ENCODE data around the gene HAPLN3. TPM values are rescaled to one million over a fixed set of nuclear protein-coding genes. Genes with fewer than 3 reads are reported as not detected.
A peak's percentile ranks its signal among the peaks of the same experiment; 100 is the strongest.

Gene HAPLN3
- total and polyA plus RNA-seq, 2 experiments from 2014 or later, result 4.2 to 6.6 TPM

DNA sequence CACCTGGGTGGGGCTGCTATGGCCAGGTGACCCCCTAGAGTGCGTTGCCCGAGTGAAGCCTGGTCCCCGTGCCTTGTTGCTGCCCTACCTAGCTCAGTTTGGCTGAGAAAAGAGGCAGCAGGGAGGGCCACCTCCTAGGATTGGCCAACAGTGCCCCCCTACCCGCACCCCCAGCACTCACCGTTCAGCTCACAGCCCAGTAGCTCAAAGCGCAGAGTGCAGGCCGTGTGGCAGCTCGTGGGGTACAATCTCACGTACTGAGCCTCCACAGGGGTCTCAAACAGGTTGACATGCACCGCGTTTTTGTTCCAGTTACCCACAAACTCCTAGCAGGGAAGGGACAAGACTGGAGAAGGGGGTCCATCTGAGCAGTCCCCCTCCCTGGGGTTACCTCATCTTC lies 10.2 kb upstream of the HAPLN3 start:
- Histone ChIP-seq H3K4me3 (no peak overlapping the region), H4K20me1 (ENCODE audit: insufficient read depth, poor library complexity, severe bottlenecking) (peaks cover 2% of the 10 kb centered on the region), H3K4me2 (no peak overlapping the region), H3K36me3 (replicated peaks; ENCODE audit: insufficient read depth, low read depth) (no peaks in the 10 kb centered on the region), H3K9me3 (ENCODE audit: low read depth) (no peaks in the 10 kb centered on the region), H3K27ac (peak overlapping the region; percentile 35), H2AFZ (no peak overlapping the region), H3K27me3 (no peaks in the 10 kb centered on the region), H3K9me2 (replicated peaks; ENCODE audit: insufficient read depth) (no peaks in the 10 kb centered on the region), H3K4me1 (ENCODE audit: insufficient read depth) (peaks cover 7% of the 10 kb centered on the region), H3K79me2 (peaks cover 27% of the 10 kb centered on the region)
- no peak for DNase-seq (ENCODE audit: low spot score)
- 89% methylated on average over 11 of the region's 11 CpGs for WGBS (ENCODE audit: low lambda C conversion rate, missing lambda C conversion rate)
- TF ChIP-seq EZH2phosphoT487 (IDR thresholded peaks at IDR 0.05; ENCODE audit: low read depth, severe bottlenecking, unreplicated experiment), result no peak

GRCh38 chr15:88904624-88905327 lies 9.4 kb upstream of the HAPLN3 start:
- Histone ChIP-seq H3K27me3 (no peaks in the 10 kb centered on the region), H3K36me3 (replicated peaks; ENCODE audit: insufficient read depth, low read depth) (no peaks in the 10 kb centered on the region), H3K27ac (peak overlapping the region; percentile 31)

DNA sequence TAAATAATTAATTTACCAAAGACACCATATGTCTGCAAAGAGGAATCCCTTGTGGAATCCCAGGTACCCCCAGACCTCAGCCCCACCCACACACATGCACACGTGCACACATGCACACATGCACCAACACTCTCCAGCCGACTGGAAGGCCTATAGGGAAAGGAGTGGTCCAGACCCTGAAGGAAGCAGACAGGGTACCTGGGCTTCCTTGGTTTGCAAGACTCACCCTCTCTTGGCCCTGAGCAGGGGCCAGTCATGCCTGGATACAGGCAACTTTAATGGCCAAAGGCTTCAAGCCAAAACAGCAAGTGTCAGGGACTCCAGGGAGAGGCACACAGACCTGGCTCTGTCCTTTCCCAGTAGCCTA lies 8.9 kb upstream of the HAPLN3 start:
- Histone ChIP-seq H3K4me3 (no peak overlapping the region), H4K20me1 (ENCODE audit: insufficient read depth, poor library complexity, severe bottlenecking) (no peaks in the 10 kb centered on the region), H3K9me3 (ENCODE audit: low read depth) (no peaks in the 10 kb centered on the region), H3K4me1 (ENCODE audit: insufficient read depth) (no peaks in the 10 kb centered on the region), H2AFZ (no peak overlapping the region), H3K79me2 (peaks cover 14% of the 10 kb centered on the region), H3K9me2 (replicated peaks; ENCODE audit: insufficient read depth) (no peaks in the 10 kb centered on the region), H3K27me3 (no peaks in the 10 kb centered on the region), H3K27ac (no peak overlapping the region), H3K4me2 (no peak overlapping the region), H3K36me3 (replicated peaks; ENCODE audit: insufficient read depth, low read depth) (no peaks in the 10 kb centered on the region)
- DNase-seq (ENCODE audit: low spot score), result no peak
- WGBS (ENCODE audit: low lambda C conversion rate, missing lambda C conversion rate), result 88% methylated on average over 2 of the region's 2 CpGs
- TF ChIP-seq, protein P1, sequence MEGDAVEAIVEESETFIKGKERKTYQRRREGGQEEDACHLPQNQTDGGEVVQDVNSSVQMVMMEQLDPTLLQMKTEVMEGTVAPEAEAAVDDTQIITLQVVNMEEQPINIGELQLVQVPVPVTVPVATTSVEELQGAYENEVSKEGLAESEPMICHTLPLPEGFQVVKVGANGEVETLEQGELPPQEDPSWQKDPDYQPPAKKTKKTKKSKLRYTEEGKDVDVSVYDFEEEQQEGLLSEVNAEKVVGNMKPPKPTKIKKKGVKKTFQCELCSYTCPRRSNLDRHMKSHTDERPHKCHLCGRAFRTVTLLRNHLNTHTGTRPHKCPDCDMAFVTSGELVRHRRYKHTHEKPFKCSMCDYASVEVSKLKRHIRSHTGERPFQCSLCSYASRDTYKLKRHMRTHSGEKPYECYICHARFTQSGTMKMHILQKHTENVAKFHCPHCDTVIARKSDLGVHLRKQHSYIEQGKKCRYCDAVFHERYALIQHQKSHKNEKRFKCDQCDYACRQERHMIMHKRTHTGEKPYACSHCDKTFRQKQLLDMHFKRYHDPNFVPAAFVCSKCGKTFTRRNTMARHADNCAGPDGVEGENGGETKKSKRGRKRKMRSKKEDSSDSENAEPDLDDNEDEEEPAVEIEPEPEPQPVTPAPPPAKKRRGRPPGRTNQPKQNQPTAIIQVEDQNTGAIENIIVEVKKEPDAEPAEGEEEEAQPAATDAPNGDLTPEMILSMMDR (IDR thresholded peaks at IDR 0.05; ENCODE audit: poor library complexity), result no peak
- TF ChIP-seq EZH2phosphoT487 (IDR thresholded peaks at IDR 0.05; ENCODE audit: low read depth, severe bottlenecking, unreplicated experiment), result no peak

More at GRCh38 chr15:88904624-88905327, 9.4 kb upstream of the HAPLN3 start:
- 25% methylated on average over 10 of the region's 10 CpGs for WGBS (ENCODE audit: low lambda C conversion rate, missing lambda C conversion rate)
- peak; percentile 90 for DNase-seq (ENCODE audit: low spot score)
- no peaks in the 10 kb centered on the region for H3K9me3 ChIP-seq (ENCODE audit: low read depth)
- no peak for TF ChIP-seq EZH2 (IDR thresholded peaks at IDR 0.05; ENCODE audit: borderline replicate concordance)
- TF ChIP-seq, protein P1 (IDR thresholded peaks at IDR 0.05; ENCODE audit: poor library complexity), result peak; percentile 97
- no peak overlapping the region for H3K4me3 ChIP-seq
- peaks cover 1% of the 10 kb centered on the region for H4K20me1 ChIP-seq (ENCODE audit: insufficient read depth, poor library complexity, severe bottlenecking)
- H3K79me2 ChIP-seq, result peaks cover 19% of the 10 kb centered on the region
- H2AFZ ChIP-seq, result no peak overlapping the region
- no peaks in the 10 kb centered on the region for H3K9me2 ChIP-seq (replicated peaks; ENCODE audit: insufficient read depth)
- peak overlapping the region; percentile 35 for H3K4me2 ChIP-seq
- H3K4me1 ChIP-seq (ENCODE audit: insufficient read depth), result no peaks in the 10 kb centered on the region

DNA sequence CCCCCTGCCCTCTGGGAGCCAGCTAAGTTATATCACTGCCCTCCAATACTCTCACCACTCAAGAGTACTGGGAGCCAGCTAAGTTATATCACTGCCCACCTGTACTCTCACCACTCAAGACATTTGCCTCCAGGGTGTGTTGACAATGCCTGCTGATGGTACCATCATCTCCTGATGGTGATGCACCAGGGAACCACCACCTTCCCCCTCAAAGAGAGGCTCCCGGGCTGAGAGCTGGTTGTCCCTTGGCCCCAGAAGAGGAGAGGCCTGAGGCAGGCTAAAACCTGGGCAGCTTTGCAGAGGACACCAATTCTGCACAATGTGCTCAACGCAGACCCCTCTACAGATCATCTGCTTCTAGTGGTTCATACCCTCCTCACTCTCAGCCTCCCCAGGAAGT lies 7.5 kb upstream of the HAPLN3 start:
- TF ChIP-seq EZH2 (IDR thresholded peaks at IDR 0.05; ENCODE audit: borderline replicate concordance) (no peak), EZH2phosphoT487 (IDR thresholded peaks at IDR 0.05; ENCODE audit: low read depth, severe bottlenecking, unreplicated experiment) (no peak)
- TF ChIP-seq, protein P1 (IDR thresholded peaks at IDR 0.05; ENCODE audit: poor library complexity), result no peak
- Histone ChIP-seq H3K79me2 (peaks cover 8% of the 10 kb centered on the region), H3K4me1 (ENCODE audit: insufficient read depth) (peaks cover 2% of the 10 kb centered on the region), H3K27me3 (no peaks in the 10 kb centered on the region), H3K27ac (no peak overlapping the region), H3K36me3 (replicated peaks; ENCODE audit: insufficient read depth, low read depth) (no peaks in the 10 kb centered on the region), H3K9me2 (replicated peaks; ENCODE audit: insufficient read depth) (no peaks in the 10 kb centered on the region), H3K9me3 (ENCODE audit: low read depth) (no peaks in the 10 kb centered on the region), H3K4me2 (no peak overlapping the region), H2AFZ (no peak overlapping the region), H4K20me1 (ENCODE audit: insufficient read depth, poor library complexity, severe bottlenecking) (no peaks in the 10 kb centered on the region), H3K4me3 (no peak overlapping the region)
- WGBS (ENCODE audit: low lambda C conversion rate, missing lambda C conversion rate), result 64% methylated on average over 2 of the region's 2 CpGs
- DNase-seq (ENCODE audit: low spot score), result no peak
